A673 (cell line): ENCODE data around the gene SDS. TPM values are rescaled to one million over a fixed set of nuclear protein-coding genes. Genes with fewer than 3 reads are reported as not detected.

ENCODE experiments used
- BruUV-seq: library from RNA; stranded (reverse); fragments of 400-500 nt; replicated peaks from 2 replicates; lab custom pipeline; 2021; lab: Mats Ljungman, UMichigan
- CTCF ChIA-PET: fragments of 300-600 bp; sonication (Branson Sonifier 250); formaldehyde crosslinking; loops from one replicate; lab custom pipeline; 2022; ENCODE audit warnings: antibody characterized with exemption; lab: Charles Lee
- POLR2A ChIA-PET: fragments of 300-600 bp; sonication (Branson Sonifier 250); formaldehyde crosslinking; loops from one replicate; lab custom pipeline; 2022; ENCODE audit warnings: antibody characterized with exemption; ENCODE audit not compliant: low non-redundant PET; lab: Charles Lee
- DNase-seq: peaks from one replicate; pipeline ENCODE4 v3.0.0-alpha.2; 2015; ENCODE audit warnings: low spot score
- H3K27ac ChIP-seq: fragments of 200-600 bp; sonication (generic); 2 replicates; pipeline ENCODE4 v1.5.1; 2016; ENCODE audit warnings: mixed run types, low read depth, mild to moderate bottlenecking, mixed read lengths, antibody characterized with exemption, low read length; ENCODE audit not compliant: poor library complexity, severe bottlenecking
- H3K27me3 ChIP-seq: fragments of 200-600 bp; sonication (generic); replicated peaks from 2 replicates; pipeline ENCODE4 v1.6.1; 2017; ENCODE audit warnings: mixed run types, low read depth, mild to moderate bottlenecking, mixed read lengths, antibody characterized with exemption, low read length; ENCODE audit not compliant: insufficient read depth, poor library complexity
- H3K36me3 ChIP-seq: fragments of 200-600 bp; sonication (generic); 2 replicates; pipeline ENCODE4 v1.6.1; 2016; ENCODE audit warnings: mixed run types, mild to moderate bottlenecking, mixed read lengths, antibody characterized with exemption, low read length; ENCODE audit not compliant: insufficient read depth, poor library complexity, severe bottlenecking
- H3K4me1 ChIP-seq: fragments of 200-600 bp; sonication (generic); 2 replicates; pipeline ENCODE4 v1.6.1; 2017; ENCODE audit warnings: mixed run types, mild to moderate bottlenecking, mixed read lengths, antibody characterized with exemption, low read length; ENCODE audit not compliant: insufficient read depth, poor library complexity, severe bottlenecking
- H3K4me3 ChIP-seq: fragments of 200-600 bp; sonication (generic); 2 replicates; pipeline ENCODE4 v1.5.1; 2016; ENCODE audit warnings: low read depth, mixed run types, mild to moderate bottlenecking, mixed read lengths, low read length; ENCODE audit not compliant: poor library complexity, severe bottlenecking
- H3K9me3 ChIP-seq: fragments of 200-600 bp; sonication (generic); 2 replicates; pipeline ENCODE4 v1.6.1; 2016; ENCODE audit warnings: mixed run types, low read depth, mild to moderate bottlenecking, mixed read lengths, antibody characterized with exemption, low read length; ENCODE audit not compliant: poor library complexity, severe bottlenecking
- EZH2 ChIP-seq: fragments of 200-600 bp; sonication (generic); IDR thresholded peaks from 2 replicates; pipeline ENCODE4 v1.6.1; 2017; ENCODE audit warnings: borderline replicate concordance, low read depth, mild to moderate bottlenecking, mixed read lengths, antibody characterized with exemption, low read length; ENCODE audit not compliant: poor library complexity, severe bottlenecking
- intact Hi-C: fragments of 100-400 bp; cut with micrococcal nuclease; formaldehyde crosslinking; loops from one replicate; pipeline ENCODE4 v1.10.0; 2022; ENCODE audit not compliant: unreplicated experiment
- total RNA-seq: library from RNA; stranded (reverse); gene quantifications from 2 replicates; pipeline ENCODE4 v1.2.3, GENCODE V29; 2021
- TF ChIP-seq, protein P1 (sequence below): fragments of 300-800, 200-600 bp; sonication (generic); conservative IDR thresholded peaks from 2 replicates; pipeline ENCODE4 v1.5.1; 2017; ENCODE audit warnings: low read depth, mild to moderate bottlenecking, antibody characterized with exemption, low read length, moderate library complexity, mixed read lengths

SDS gene
- total RNA-seq, 1 experiment from 2014 or later, result not detected

- Histone ChIP-seq H3K27ac (no peak overlapping the region), H3K4me3 (no peak overlapping the region), H3K4me1 (no peaks in the 10 kb centered on the region), H3K9me3 (no peaks in the 10 kb centered on the region), H3K27me3 (no peaks in the 10 kb centered on the region), H3K36me3 (peaks cover 9% of the 10 kb centered on the region)
- ChIA-PET POLR2A (no interaction called here), CTCF (no interaction called here)
- no TSS peak for BruUV-seq
- intact Hi-C loops, result loop anchor here (10.0 kb wide), 1 partner anchor 73 kb away; no protein-coding TSS in a partner anchor
- no peak for TF ChIP-seq EZH2
- TF ChIP-seq, protein P1, sequence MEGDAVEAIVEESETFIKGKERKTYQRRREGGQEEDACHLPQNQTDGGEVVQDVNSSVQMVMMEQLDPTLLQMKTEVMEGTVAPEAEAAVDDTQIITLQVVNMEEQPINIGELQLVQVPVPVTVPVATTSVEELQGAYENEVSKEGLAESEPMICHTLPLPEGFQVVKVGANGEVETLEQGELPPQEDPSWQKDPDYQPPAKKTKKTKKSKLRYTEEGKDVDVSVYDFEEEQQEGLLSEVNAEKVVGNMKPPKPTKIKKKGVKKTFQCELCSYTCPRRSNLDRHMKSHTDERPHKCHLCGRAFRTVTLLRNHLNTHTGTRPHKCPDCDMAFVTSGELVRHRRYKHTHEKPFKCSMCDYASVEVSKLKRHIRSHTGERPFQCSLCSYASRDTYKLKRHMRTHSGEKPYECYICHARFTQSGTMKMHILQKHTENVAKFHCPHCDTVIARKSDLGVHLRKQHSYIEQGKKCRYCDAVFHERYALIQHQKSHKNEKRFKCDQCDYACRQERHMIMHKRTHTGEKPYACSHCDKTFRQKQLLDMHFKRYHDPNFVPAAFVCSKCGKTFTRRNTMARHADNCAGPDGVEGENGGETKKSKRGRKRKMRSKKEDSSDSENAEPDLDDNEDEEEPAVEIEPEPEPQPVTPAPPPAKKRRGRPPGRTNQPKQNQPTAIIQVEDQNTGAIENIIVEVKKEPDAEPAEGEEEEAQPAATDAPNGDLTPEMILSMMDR, result no peak
- no peak for DNase-seq
These were observed 16.1 kb downstream of the SDS start for GRCh38 chr12:113387631-113388030.

- DNase-seq, result no peak
- no peaks in the 10 kb centered on the region for H3K4me1 ChIP-seq
- no peak overlapping the region for H3K27ac ChIP-seq
- ChIA-PET CTCF (no interaction called here), POLR2A (no interaction called here)
- H3K36me3 ChIP-seq, result peaks cover 9% of the 10 kb centered on the region
- TF ChIP-seq, protein P1, result no peak
- TF ChIP-seq EZH2, result no peak
- H3K4me3 ChIP-seq, result no peak overlapping the region
- no TSS peak for BruUV-seq
- no peaks in the 10 kb centered on the region for H3K9me3 ChIP-seq
- H3K27me3 ChIP-seq, result no peaks in the 10 kb centered on the region
- intact Hi-C loops, result loop anchor here (10.0 kb wide), 1 partner anchor 72 kb away; no protein-coding TSS in a partner anchor
These were observed 16.7 kb downstream of the SDS start for GRCh38 chr12:113386866-113387566.

GRCh38 chr12:113385282-113385882 is 18.3 kb downstream of the SDS start:
- POLR2A ChIA-PET, result no interaction called here
- CTCF ChIA-PET, result no interaction called here
- DNase-seq, result no peak
- no peak for TF ChIP-seq EZH2
- TF ChIP-seq, protein P1, result no peak
- Histone ChIP-seq H3K36me3 (peaks cover 13% of the 10 kb centered on the region), H3K27ac (no peak overlapping the region), H3K9me3 (no peaks in the 10 kb centered on the region), H3K4me1 (no peaks in the 10 kb centered on the region), H3K4me3 (no peak overlapping the region), H3K27me3 (no peaks in the 10 kb centered on the region)
- intact Hi-C loops, result loop anchor here (10.0 kb wide), 1 partner anchor 71 kb away; no protein-coding TSS in a partner anchor
- BruUV-seq, result no TSS peak
